ENCODE data around the gene GAB1.

Gene GAB1

DNA sequence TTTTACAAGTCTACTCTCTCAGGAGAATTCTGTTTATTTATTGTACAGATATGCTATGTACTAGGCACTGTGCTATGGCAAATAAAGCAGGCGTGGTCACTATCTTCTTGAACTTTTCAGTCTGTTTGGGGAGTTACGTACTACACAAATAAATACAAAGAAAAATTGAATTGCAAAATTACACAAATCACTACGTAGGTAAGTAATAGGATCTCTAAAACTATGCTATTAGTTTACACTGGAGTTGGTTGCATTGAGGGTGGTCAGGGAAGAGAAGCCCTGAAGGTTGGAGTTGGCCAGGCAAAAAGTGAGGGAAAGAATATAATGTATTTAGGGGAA is 75.7 kb downstream of the GAB1 start:
- no peaks in the 10 kb centered on the region for H3K79me1 ChIP-seq (ENCODE audit: low read length)
- no peak overlapping the region for H2BK12ac ChIP-seq (ENCODE audit: low read length)
- no peak overlapping the region for H3K4me2 ChIP-seq (ENCODE audit: low read length)
- H3K4me3 ChIP-seq (ENCODE audit: low read depth, low read length): no peak overlapping the region
- no peak overlapping the region for H4K91ac ChIP-seq (ENCODE audit: low read depth, low read length)
- no peak overlapping the region for H3K9ac ChIP-seq (ENCODE audit: low read length)
- H3K4me1 ChIP-seq (ENCODE audit: control insufficient read depth in 1 of 2, insufficient read depth in 2 of 2, low read length in 2 of 2): peaks cover 3% of the 10 kb centered on the region in 2 experiments
- H2BK120ac ChIP-seq (ENCODE audit: insufficient read depth, low read length, poor library complexity): no peak overlapping the region
- H3K18ac ChIP-seq (ENCODE audit: low read length): no peak overlapping the region
- no peak overlapping the region for H2BK5ac ChIP-seq (ENCODE audit: low read depth, low read length, poor library complexity)
- H3K23ac ChIP-seq (ENCODE audit: low read length): no peak overlapping the region
- no peak overlapping the region for H3K27ac ChIP-seq (ENCODE audit: low read depth, low read length)
- no peak overlapping the region for H3K4ac ChIP-seq (ENCODE audit: low read depth, low read length)
- no peaks in the 10 kb centered on the region for H3K79me2 ChIP-seq (ENCODE audit: control insufficient read depth, insufficient read depth, low read length, poor library complexity)
- no peak overlapping the region for H2AFZ ChIP-seq (ENCODE audit: insufficient read depth, low read length, poor library complexity)
- H4K8ac ChIP-seq (ENCODE audit: low read depth, low read length): no peak overlapping the region
- H3K14ac ChIP-seq (ENCODE audit: low read length): no peak overlapping the region
- WGBS (ENCODE audit: extremely low coverage, insufficient coverage, insufficient read length): no CpG with 5 or more reads among the region's 3 CpGs
- no peak overlapping the region for H2AK5ac ChIP-seq (ENCODE audit: low read length)
- H3K27me3 ChIP-seq (ENCODE audit: insufficient read depth, low read length): no peaks in the 10 kb centered on the region
- H4K12ac ChIP-seq (ENCODE audit: low read depth, low read length): no peak overlapping the region
- no peak for DNase-seq
- H3K9me3 ChIP-seq (ENCODE audit: insufficient read depth, low read depth, low read length): no peaks in the 10 kb centered on the region
- peaks cover under 1 to 2% of the 10 kb centered on the region in 2 experiments for H3K36me3 ChIP-seq (ENCODE audit: control insufficient read depth in 1 of 2, insufficient read depth in 2 of 2, low read length in 2 of 2)

DNA sequence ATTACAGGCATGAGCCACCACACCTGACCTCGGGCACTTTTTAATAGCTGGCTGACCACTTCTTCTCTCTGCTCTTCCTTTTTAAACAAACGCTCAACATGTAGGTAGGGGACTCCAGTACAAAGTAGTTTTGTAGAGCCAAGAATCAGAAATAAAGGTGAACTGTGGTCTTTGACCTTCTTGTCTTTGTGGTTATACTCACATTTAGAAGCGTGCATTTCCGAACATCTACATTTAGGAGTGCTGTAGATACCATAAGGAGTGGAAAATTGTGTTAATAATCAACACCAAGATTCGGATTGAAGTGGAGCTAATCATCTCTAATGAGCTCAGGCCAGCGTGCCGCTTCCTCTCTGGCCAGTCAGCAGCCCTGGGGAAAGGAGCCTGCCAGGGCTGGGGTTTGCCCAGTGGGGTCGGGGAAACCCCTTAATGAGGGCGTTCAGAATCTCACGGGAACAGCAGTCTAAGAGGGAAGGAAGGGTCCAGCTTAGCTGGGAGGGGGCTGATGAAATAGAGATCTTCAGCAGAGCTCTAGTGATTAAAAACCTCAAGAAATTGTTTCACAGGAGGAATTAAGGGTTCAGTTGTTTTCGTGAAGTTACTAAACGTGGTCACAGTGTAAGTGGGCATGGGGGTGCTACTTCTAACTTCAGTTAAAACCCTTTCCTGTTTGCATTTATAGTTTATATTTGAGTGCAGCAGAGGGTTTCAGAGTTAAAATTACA is 81.2 kb downstream of the GAB1 start:
- H3K4me2 ChIP-seq (ENCODE audit: low read length): no peak overlapping the region
- no peaks in the 10 kb centered on the region for H3K27me3 ChIP-seq (ENCODE audit: insufficient read depth, low read length)
- no peak overlapping the region for H2AFZ ChIP-seq (ENCODE audit: insufficient read depth, low read length, poor library complexity)
- no peak overlapping the region for H4K91ac ChIP-seq (ENCODE audit: low read depth, low read length)
- no peak overlapping the region for H3K23ac ChIP-seq (ENCODE audit: low read length)
- peak overlapping the region; percentile 28 for H3K4ac ChIP-seq (ENCODE audit: low read depth, low read length)
- no peaks in the 10 kb centered on the region for H3K79me2 ChIP-seq (ENCODE audit: control insufficient read depth, insufficient read depth, low read length, poor library complexity)
- H3K18ac ChIP-seq (ENCODE audit: low read length): no peak overlapping the region
- H2BK5ac ChIP-seq (ENCODE audit: low read depth, low read length, poor library complexity): no peak overlapping the region
- H3K27ac ChIP-seq (ENCODE audit: low read depth, low read length): no peak overlapping the region
- peaks cover 2 to 4% of the 10 kb centered on the region in 2 experiments for H3K36me3 ChIP-seq (ENCODE audit: control insufficient read depth in 1 of 2, insufficient read depth in 2 of 2, low read length in 2 of 2)
- H3K79me1 ChIP-seq (ENCODE audit: low read length): no peaks in the 10 kb centered on the region
- no peak overlapping the region for H2BK12ac ChIP-seq (ENCODE audit: low read length)
- no peak overlapping the region for H3K9ac ChIP-seq (ENCODE audit: low read length)
- H3K4me1 ChIP-seq (ENCODE audit: control insufficient read depth in 1 of 2, insufficient read depth in 2 of 2, low read length in 2 of 2): no peaks in the 10 kb centered on the region
- no peak overlapping the region for H3K14ac ChIP-seq (ENCODE audit: low read length)
- no peak for DNase-seq
- H2BK120ac ChIP-seq (ENCODE audit: insufficient read depth, low read length, poor library complexity): no peak overlapping the region
- no peak overlapping the region for H4K8ac ChIP-seq (ENCODE audit: low read depth, low read length)
- no peaks in the 10 kb centered on the region for H3K9me3 ChIP-seq (ENCODE audit: insufficient read depth, low read depth, low read length)
- no CpG with 5 or more reads among the region's 12 CpGs for WGBS (ENCODE audit: extremely low coverage, insufficient coverage, insufficient read length)
- no peak overlapping the region for H4K12ac ChIP-seq (ENCODE audit: low read depth, low read length)
- H2AK5ac ChIP-seq (ENCODE audit: low read length): no peak overlapping the region
- no peak overlapping the region for H3K4me3 ChIP-seq (ENCODE audit: low read depth, low read length)

- Histone ChIP-seq H3K14ac (ENCODE audit: low read length) (no peak overlapping the region), H3K9ac (ENCODE audit: low read length) (no peak overlapping the region), H3K36me3 (ENCODE audit: control insufficient read depth in 1 of 2, insufficient read depth in 2 of 2, low read length in 2 of 2) (peaks cover 2 to 8% of the 10 kb centered on the region in 2 experiments), H4K8ac (ENCODE audit: low read depth, low read length) (no peak overlapping the region), H2BK120ac (ENCODE audit: insufficient read depth, low read length, poor library complexity) (no peak overlapping the region), H2BK5ac (ENCODE audit: low read depth, low read length, poor library complexity) (no peak overlapping the region), H2AFZ (ENCODE audit: insufficient read depth, low read length, poor library complexity) (no peak overlapping the region), H3K23ac (ENCODE audit: low read length) (no peak overlapping the region), H3K27ac (ENCODE audit: low read depth, low read length) (no peak overlapping the region), H2BK12ac (ENCODE audit: low read length) (no peak overlapping the region), H3K27me3 (ENCODE audit: insufficient read depth, low read length) (no peaks in the 10 kb centered on the region), H3K4me2 (ENCODE audit: low read length) (no peak overlapping the region), H4K12ac (ENCODE audit: low read depth, low read length) (no peak overlapping the region), H3K9me3 (ENCODE audit: insufficient read depth, low read depth, low read length) (no peaks in the 10 kb centered on the region), H3K4ac (ENCODE audit: low read depth, low read length) (no peak overlapping the region), H2AK5ac (ENCODE audit: low read length) (no peak overlapping the region), H3K79me2 (ENCODE audit: control insufficient read depth, insufficient read depth, low read length, poor library complexity) (no peaks in the 10 kb centered on the region), H3K18ac (ENCODE audit: low read length) (no peak overlapping the region), H4K91ac (ENCODE audit: low read depth, low read length) (no peak overlapping the region), H3K4me1 (ENCODE audit: control insufficient read depth in 1 of 2, insufficient read depth in 2 of 2, low read length in 2 of 2) (no peaks in the 10 kb centered on the region), H3K4me3 (ENCODE audit: low read depth, low read length) (no peak overlapping the region), H3K79me1 (ENCODE audit: low read length) (no peaks in the 10 kb centered on the region)
- WGBS (ENCODE audit: extremely low coverage, insufficient coverage, insufficient read length): no CpG with 5 or more reads among the region's 2 CpGs
- DNase-seq: no peak
Observed at GRCh38 chr4:143420227-143420626, 83.6 kb downstream of the GAB1 start.

DNA sequence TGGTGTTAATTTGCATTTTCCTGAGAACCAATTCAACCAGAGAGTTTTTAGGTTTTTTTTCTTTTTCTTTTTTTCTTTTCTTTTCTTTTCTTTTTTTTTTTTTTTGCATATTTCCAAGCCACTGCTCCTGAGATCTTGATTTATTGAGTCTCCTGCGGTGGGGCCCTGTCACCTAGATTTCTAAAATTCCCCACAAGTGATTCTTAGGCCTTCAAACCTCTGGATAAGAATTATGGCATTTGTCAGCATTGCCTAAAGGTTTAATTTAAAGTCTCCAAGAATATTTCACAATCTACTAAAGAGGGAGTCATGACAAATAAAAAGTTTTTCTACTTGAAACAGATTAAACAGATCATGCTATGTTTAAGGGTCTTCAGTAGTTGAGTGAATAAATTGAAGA is 84.9 kb downstream of the GAB1 start:
- no peak overlapping the region for H2AFZ ChIP-seq (ENCODE audit: insufficient read depth, low read length, poor library complexity)
- no CpG with 5 or more reads among the region's 1 CpG for WGBS (ENCODE audit: extremely low coverage, insufficient coverage, insufficient read length)

More for the DNA sequence above, 84.9 kb downstream of the GAB1 start:
- H2AK5ac ChIP-seq (ENCODE audit: low read length): no peak overlapping the region
- no peak overlapping the region for H3K4ac ChIP-seq (ENCODE audit: low read depth, low read length)
- no peak overlapping the region for H2BK12ac ChIP-seq (ENCODE audit: low read length)
- no peak overlapping the region for H3K4me2 ChIP-seq (ENCODE audit: low read length)
- H3K4me1 ChIP-seq (ENCODE audit: control insufficient read depth in 1 of 2, insufficient read depth in 2 of 2, low read length in 2 of 2): no peaks in the 10 kb centered on the region
- H3K36me3 ChIP-seq (ENCODE audit: control insufficient read depth in 1 of 2, insufficient read depth in 2 of 2, low read length in 2 of 2): peaks cover 5 to 15% of the 10 kb centered on the region in 2 experiments
- no peak overlapping the region for H3K9ac ChIP-seq (ENCODE audit: low read length)
- no peaks in the 10 kb centered on the region for H3K27me3 ChIP-seq (ENCODE audit: insufficient read depth, low read length)
- DNase-seq: peak; percentile 24 to 67
- H2BK120ac ChIP-seq (ENCODE audit: insufficient read depth, low read length, poor library complexity): no peak overlapping the region
- no peak overlapping the region for H2BK5ac ChIP-seq (ENCODE audit: low read depth, low read length, poor library complexity)
- no peaks in the 10 kb centered on the region for H3K79me2 ChIP-seq (ENCODE audit: control insufficient read depth, insufficient read depth, low read length, poor library complexity)
- no peaks in the 10 kb centered on the region for H3K79me1 ChIP-seq (ENCODE audit: low read length)
- H3K9me3 ChIP-seq (ENCODE audit: insufficient read depth, low read depth, low read length): no peaks in the 10 kb centered on the region
- no peak overlapping the region for H3K4me3 ChIP-seq (ENCODE audit: low read depth, low read length)
- H4K8ac ChIP-seq (ENCODE audit: low read depth, low read length): no peak overlapping the region
- no peak overlapping the region for H3K14ac ChIP-seq (ENCODE audit: low read length)
- no peak overlapping the region for H3K27ac ChIP-seq (ENCODE audit: low read depth, low read length)
- H4K91ac ChIP-seq (ENCODE audit: low read depth, low read length): no peak overlapping the region
- H3K23ac ChIP-seq (ENCODE audit: low read length): no peak overlapping the region
- no peak overlapping the region for H3K18ac ChIP-seq (ENCODE audit: low read length)
- H4K12ac ChIP-seq (ENCODE audit: low read depth, low read length): no peak overlapping the region
